Tibial artery (tissue), 4 donors: Measurements from ENCODE around the gene RALGAPA2.

Experiments used
- DNase-seq, 2 donors: peaks; one replicate each; pipeline ENCODE4 v3.0.0-alpha.2; 2019
- H3K27ac ChIP-seq, 2 donors: fragments of 200-600 bp; sonication (generic) in 1 of 2; 1 replicate in 1 of 2; 2 replicates in 1 of 2; pipeline ENCODE4 v1.5.1; 2018 to 2019; ENCODE audit warnings: mild to moderate bottlenecking in 1 of 2
- H3K27me3 ChIP-seq, 2 donors: fragments of 200-600 bp; sonication (generic) in 1 of 2; one replicate each; pipeline versions ENCODE4 v1.5.1 to v1.6.0; 2016 to 2019
- H3K36me3 ChIP-seq, 3 donors: fragments of 200-600 bp; sonication (generic) in 2 of 3; one replicate each; pipeline ENCODE4 v1.5.1; 2016 to 2019; ENCODE audit warnings: mild to moderate bottlenecking in 2 of 3
- H3K4me1 ChIP-seq, 4 donors: fragments of 200-600 bp; sonication (generic) in 2 of 4; 1 replicate in 3 of 4; 2 replicates in 1 of 4; pipeline ENCODE4 v1.5.1; 2016 to 2019
- H3K4me3 ChIP-seq, 2 donors: fragments of 200-600 bp; sonication (generic) in 1 of 2; 1 replicate in 1 of 2; 2 replicates in 1 of 2; pipeline ENCODE4 v1.5.1; 2018 to 2019; ENCODE audit warnings: mild to moderate bottlenecking in 2 of 2
- H3K9me3 ChIP-seq, 3 donors: fragments of 200-600 bp; sonication (generic) in 1 of 3; one replicate each; pipeline ENCODE4 v1.5.1; 2016 to 2019
- intact Hi-C: fragments of 100-400 bp; cut with DNase I; formaldehyde crosslinking; loops from one replicate; pipeline ENCODE4 v1.15.0; 2023; ENCODE audit warnings: low total_unique reads
- TF ChIP-seq, protein P1 (sequence below), 2 experiments: fragments of 200-600 bp in 1 of 2; fragments of 450-650 bp in 1 of 2; IDR thresholded peaks; one replicate each; pipeline ENCODE4 v1.5.1; 2017 to 2019; ENCODE audit warnings: antibody characterized with exemption in 2 of 2, mild to moderate bottlenecking in 1 of 2, moderate library complexity in 1 of 2

Gene RALGAPA2

DNA sequence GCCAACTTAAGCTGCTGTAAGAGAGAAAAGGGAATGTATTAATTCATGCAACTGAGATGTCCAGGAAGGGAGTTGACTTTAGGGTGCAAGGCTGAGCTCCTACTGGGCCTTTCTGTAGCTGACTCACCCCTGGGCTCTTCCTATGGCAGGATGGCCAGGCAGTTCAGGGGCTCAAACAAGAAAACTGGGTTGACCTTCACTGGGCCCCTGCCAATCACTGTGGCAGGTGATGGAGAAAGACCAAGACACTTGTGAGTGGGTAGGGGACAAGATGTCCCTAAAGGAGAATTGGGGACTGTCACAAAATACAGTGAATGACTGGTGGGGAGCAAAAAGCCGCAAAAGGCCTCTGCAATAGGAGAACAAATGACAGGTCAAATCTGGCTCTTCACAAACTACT is 21.5 kb upstream of the RALGAPA2 start:
- Histone ChIP-seq H3K27me3 (no peaks in the 10 kb centered on the region), H3K36me3 (no peaks in the 10 kb centered on the region), H3K4me3 (no peak overlapping the region), H3K4me1 (peaks cover 0 to 11% (median 0%) of the 10 kb centered on the region in 4 donors), H3K9me3 (no peaks in the 10 kb centered on the region), H3K27ac (no peak overlapping the region)
- intact Hi-C loops = no loop called here
- DNase-seq = no peak
- TF ChIP-seq, protein P1, sequence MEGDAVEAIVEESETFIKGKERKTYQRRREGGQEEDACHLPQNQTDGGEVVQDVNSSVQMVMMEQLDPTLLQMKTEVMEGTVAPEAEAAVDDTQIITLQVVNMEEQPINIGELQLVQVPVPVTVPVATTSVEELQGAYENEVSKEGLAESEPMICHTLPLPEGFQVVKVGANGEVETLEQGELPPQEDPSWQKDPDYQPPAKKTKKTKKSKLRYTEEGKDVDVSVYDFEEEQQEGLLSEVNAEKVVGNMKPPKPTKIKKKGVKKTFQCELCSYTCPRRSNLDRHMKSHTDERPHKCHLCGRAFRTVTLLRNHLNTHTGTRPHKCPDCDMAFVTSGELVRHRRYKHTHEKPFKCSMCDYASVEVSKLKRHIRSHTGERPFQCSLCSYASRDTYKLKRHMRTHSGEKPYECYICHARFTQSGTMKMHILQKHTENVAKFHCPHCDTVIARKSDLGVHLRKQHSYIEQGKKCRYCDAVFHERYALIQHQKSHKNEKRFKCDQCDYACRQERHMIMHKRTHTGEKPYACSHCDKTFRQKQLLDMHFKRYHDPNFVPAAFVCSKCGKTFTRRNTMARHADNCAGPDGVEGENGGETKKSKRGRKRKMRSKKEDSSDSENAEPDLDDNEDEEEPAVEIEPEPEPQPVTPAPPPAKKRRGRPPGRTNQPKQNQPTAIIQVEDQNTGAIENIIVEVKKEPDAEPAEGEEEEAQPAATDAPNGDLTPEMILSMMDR (IDR thresholded peaks at IDR 0.05) = no peak

DNA sequence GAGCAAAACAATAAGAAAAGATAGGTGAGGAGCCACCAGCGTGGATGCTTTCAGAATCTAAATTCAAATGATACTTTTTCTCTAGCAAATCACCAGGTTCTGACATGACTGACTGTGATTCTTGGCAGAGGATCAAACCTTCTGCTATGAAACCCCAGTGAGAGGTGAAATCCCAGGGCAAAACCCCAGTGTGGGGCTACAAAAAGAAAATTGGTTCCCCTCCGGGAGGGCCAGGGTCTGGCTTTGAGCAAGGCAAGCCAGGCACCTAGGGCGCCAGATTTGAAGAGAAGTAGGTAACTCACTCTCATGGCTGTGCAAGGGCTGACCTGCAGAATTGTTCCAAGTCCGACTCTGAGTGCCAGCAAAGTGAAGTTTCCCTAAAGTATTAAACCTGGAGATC is 20.2 kb upstream of the RALGAPA2 start:
- H3K36me3 ChIP-seq = no peaks in the 10 kb centered on the region
- DNase-seq = no peak
- peaks cover 0 to 11% (median 0%) of the 10 kb centered on the region in 4 donors for H3K4me1 ChIP-seq
- no peaks in the 10 kb centered on the region for H3K27me3 ChIP-seq
- TF ChIP-seq, protein P1 (IDR thresholded peaks at IDR 0.05) = no peak
- no peak overlapping the region for H3K27ac ChIP-seq
- H3K4me3 ChIP-seq = no peak overlapping the region
- intact Hi-C loops = no loop called here
- H3K9me3 ChIP-seq = no peaks in the 10 kb centered on the region

DNA sequence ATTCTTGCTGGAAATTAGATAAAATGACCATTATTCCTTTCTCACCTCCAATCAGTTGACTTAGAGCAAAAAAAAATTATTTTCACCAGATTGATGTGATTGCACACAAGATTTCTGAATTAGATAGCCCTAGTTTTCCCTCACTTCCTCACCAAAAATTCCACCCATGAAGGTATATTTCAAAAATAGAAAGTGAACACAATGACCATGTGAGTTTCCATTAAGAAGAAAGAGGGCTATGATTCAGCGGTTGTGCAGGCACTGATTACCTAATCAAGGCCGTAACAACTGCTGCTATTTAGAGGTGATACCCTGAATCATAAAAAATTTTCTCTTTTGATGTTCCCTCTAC is 19.5 kb upstream of the RALGAPA2 start:
- peaks cover 0 to 11% (median 0%) of the 10 kb centered on the region in 4 donors for H3K4me1 ChIP-seq
- H3K27me3 ChIP-seq = no peaks in the 10 kb centered on the region
- no peaks in the 10 kb centered on the region for H3K9me3 ChIP-seq
- TF ChIP-seq, protein P1 (IDR thresholded peaks at IDR 0.05) = no peak
- H3K4me3 ChIP-seq = no peak overlapping the region
- DNase-seq = no peak
- intact Hi-C loops = no loop called here
- no peaks in the 10 kb centered on the region for H3K36me3 ChIP-seq
- H3K27ac ChIP-seq = no peak overlapping the region

DNA sequence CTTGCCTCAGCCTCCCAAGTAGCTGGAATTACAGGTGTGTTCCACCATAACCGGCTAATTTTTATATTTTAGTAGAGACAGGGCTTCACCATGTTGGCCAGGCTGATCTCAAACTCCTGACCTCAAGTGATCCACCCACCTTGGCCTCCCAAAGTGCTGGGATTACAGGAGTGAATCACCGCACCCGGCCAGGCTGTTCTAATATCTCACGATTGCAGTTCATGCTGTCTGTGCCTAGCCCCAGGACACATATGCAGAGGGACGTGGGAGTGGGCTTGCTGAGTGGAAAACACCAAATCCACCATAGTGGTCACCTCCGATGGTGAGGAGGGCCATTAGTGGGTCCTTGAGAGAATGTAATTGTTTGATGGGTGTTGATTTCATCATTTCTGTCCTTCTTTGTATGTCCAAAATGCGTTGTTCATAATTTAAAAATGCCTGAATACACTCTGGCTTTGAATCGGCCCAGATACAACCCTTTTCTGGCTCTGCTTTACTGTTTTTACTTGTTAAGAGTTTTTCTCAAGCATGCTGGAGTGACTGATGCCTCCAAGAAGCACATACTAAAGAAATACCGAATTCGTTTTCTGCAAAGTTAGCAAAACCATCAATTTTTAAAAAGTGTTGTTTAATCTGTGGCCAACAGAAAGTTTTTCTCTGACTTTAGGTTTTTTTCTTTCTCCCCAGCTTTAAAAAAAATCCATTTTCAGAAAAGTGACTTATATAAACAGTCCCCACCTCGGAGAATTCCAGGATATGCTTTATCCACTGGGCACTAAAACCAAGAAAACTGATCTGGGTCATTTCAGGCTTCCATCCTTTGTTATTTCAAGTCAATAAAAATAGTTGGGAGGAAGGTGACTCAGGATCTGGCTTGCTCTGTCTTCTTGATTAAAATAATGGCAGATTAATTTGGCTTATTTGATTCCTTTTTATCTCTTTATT is 18.8 kb upstream of the RALGAPA2 start:
- DNase-seq = no peak
- intact Hi-C loops = no loop called here
- Histone ChIP-seq H3K9me3 (no peaks in the 10 kb centered on the region), H3K4me3 (no peak overlapping the region), H3K27me3 (no peaks in the 10 kb centered on the region), H3K36me3 (no peaks in the 10 kb centered on the region), H3K27ac (no peak overlapping the region), H3K4me1 (peaks cover 0 to 11% (median 0%) of the 10 kb centered on the region in 4 donors)
- TF ChIP-seq, protein P1 (IDR thresholded peaks at IDR 0.05) = no peak

DNA sequence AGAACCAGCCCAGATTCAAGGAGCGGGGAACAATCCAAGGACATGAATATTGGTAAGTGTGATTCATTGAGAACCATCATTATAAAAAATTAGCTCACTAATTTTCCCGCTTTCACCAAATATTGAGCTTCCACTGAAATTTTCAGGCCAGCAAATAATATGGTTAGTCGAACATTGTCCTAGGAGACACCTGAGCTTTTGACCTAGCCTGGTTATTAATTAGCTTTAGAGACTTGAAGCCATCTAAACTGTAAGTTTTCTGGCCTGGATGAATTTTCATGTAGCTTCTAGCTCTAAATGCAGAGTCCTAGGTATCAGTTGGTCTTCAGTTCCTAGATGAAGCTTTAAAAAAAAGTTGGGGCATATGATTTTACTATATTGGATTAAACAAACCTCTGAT is 17.1 kb upstream of the RALGAPA2 start:
- Histone ChIP-seq H3K9me3 (no peaks in the 10 kb centered on the region), H3K4me3 (no peak overlapping the region), H3K36me3 (no peaks in the 10 kb centered on the region), H3K27me3 (no peaks in the 10 kb centered on the region), H3K27ac (no peak overlapping the region), H3K4me1 (peaks cover 0 to 11% (median 0%) of the 10 kb centered on the region in 4 donors)
- DNase-seq = no peak
- TF ChIP-seq, protein P1 (IDR thresholded peaks at IDR 0.05) = no peak
- intact Hi-C loops = no loop called here
